Measurements from ENCODE around the gene BICDL1.

GRCh38 chr12:120064054-120064940 is 75.3 kb downstream of the BICDL1 start:
- TF ChIP-seq, protein P1, sequence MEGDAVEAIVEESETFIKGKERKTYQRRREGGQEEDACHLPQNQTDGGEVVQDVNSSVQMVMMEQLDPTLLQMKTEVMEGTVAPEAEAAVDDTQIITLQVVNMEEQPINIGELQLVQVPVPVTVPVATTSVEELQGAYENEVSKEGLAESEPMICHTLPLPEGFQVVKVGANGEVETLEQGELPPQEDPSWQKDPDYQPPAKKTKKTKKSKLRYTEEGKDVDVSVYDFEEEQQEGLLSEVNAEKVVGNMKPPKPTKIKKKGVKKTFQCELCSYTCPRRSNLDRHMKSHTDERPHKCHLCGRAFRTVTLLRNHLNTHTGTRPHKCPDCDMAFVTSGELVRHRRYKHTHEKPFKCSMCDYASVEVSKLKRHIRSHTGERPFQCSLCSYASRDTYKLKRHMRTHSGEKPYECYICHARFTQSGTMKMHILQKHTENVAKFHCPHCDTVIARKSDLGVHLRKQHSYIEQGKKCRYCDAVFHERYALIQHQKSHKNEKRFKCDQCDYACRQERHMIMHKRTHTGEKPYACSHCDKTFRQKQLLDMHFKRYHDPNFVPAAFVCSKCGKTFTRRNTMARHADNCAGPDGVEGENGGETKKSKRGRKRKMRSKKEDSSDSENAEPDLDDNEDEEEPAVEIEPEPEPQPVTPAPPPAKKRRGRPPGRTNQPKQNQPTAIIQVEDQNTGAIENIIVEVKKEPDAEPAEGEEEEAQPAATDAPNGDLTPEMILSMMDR (IDR thresholded peaks at IDR 0.05): no peak
- TF ChIP-seq POLR2AphosphoS5 (IDR thresholded peaks at IDR 0.05; ENCODE audit: low read depth, low read length) (no peak), TCF7L2 (IDR thresholded peaks at IDR 0.05; ENCODE audit: low read depth, low read length) (no peak)
- TF ChIP-seq, protein P2, sequence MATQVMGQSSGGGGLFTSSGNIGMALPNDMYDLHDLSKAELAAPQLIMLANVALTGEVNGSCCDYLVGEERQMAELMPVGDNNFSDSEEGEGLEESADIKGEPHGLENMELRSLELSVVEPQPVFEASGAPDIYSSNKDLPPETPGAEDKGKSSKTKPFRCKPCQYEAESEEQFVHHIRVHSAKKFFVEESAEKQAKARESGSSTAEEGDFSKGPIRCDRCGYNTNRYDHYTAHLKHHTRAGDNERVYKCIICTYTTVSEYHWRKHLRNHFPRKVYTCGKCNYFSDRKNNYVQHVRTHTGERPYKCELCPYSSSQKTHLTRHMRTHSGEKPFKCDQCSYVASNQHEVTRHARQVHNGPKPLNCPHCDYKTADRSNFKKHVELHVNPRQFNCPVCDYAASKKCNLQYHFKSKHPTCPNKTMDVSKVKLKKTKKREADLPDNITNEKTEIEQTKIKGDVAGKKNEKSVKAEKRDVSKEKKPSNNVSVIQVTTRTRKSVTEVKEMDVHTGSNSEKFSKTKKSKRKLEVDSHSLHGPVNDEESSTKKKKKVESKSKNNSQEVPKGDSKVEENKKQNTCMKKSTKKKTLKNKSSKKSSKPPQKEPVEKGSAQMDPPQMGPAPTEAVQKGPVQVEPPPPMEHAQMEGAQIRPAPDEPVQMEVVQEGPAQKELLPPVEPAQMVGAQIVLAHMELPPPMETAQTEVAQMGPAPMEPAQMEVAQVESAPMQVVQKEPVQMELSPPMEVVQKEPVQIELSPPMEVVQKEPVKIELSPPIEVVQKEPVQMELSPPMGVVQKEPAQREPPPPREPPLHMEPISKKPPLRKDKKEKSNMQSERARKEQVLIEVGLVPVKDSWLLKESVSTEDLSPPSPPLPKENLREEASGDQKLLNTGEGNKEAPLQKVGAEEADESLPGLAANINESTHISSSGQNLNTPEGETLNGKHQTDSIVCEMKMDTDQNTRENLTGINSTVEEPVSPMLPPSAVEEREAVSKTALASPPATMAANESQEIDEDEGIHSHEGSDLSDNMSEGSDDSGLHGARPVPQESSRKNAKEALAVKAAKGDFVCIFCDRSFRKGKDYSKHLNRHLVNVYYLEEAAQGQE (IDR thresholded peaks at IDR 0.05; ENCODE audit: insufficient read depth in 1 of 2, low read depth in 2 of 2, low read length in 1 of 2): no peak

Measured in Panc1 (cell line).